ENCODE data around the gene SNX24.
A peak's percentile ranks its signal among the peaks of the same experiment; 100 is the strongest.
"Not testable (repeated sequence)": the region's sequence is repeated elsewhere in the genome, so short reads cannot be mapped to it uniquely, and the experiment has no call there.

Gene SNX24

GRCh38 chr5:122871661-122872060, 26.2 kb downstream of the SNX24 start:
- DNase-seq (ENCODE audit: low spot score), result no peak

- DNase-seq (ENCODE audit: low spot score), result no peak
These were observed 28.9 kb downstream of the SNX24 start for GRCh38 chr5:122874179-122874875.

GRCh38 chr5:122877518-122877917, 32.1 kb downstream of the SNX24 start:
- peak; percentile 46 for DNase-seq (ENCODE audit: low spot score)

GRCh38 chr5:122879076-122879475, 33.7 kb downstream of the SNX24 start:
- DNase-seq (ENCODE audit: low spot score), result no peak

GRCh38 chr5:122880170-122880689, 34.8 kb downstream of the SNX24 start:
- no peak for DNase-seq (ENCODE audit: low spot score)

GRCh38 chr5:122880749-122881148, 35.3 kb downstream of the SNX24 start:
- DNase-seq (ENCODE audit: low spot score), result no peak

GRCh38 chr5:122882831-122883230, 37.4 kb downstream of the SNX24 start:
- DNase-seq (ENCODE audit: low spot score), result no peak

- DNase-seq (ENCODE audit: low spot score), result no peak
These were observed 39.7 kb downstream of the SNX24 start for GRCh38 chr5:122885045-122885517.

GRCh38 chr5:122885891-122886290, 40.5 kb downstream of the SNX24 start:
- no peak for DNase-seq (ENCODE audit: low spot score)

- no peak for DNase-seq (ENCODE audit: low spot score)
These were observed 49.7 kb downstream of the SNX24 start for GRCh38 chr5:122895141-122895540.

GRCh38 chr5:122896598-122897282, 51.3 kb downstream of the SNX24 start:
- peak; percentile 59 for DNase-seq (ENCODE audit: low spot score)

GRCh38 chr5:122897283-122897602, 51.8 kb downstream of the SNX24 start:
- no peak for DNase-seq (ENCODE audit: low spot score)

GRCh38 chr5:122901346-122901745, 55.9 kb downstream of the SNX24 start:
- no peak for DNase-seq (ENCODE audit: low spot score)

- DNase-seq (ENCODE audit: low spot score), result no peak
These were observed 56.9 kb downstream of the SNX24 start for GRCh38 chr5:122902263-122902662.

GRCh38 chr5:122906768-122907167, 61.4 kb downstream of the SNX24 start:
- DNase-seq (ENCODE audit: low spot score), result no peak

GRCh38 chr5:122907276-122907675, 61.9 kb downstream of the SNX24 start:
- DNase-seq (ENCODE audit: low spot score), result no peak

GRCh38 chr5:122908108-122908507, 62.7 kb downstream of the SNX24 start:
- no peak for DNase-seq (ENCODE audit: low spot score)

GRCh38 chr5:122908662-122909061, 63.2 kb downstream of the SNX24 start:
- no peak for DNase-seq (ENCODE audit: low spot score)

- no peak for DNase-seq (ENCODE audit: low spot score)
These were observed 64.2 kb downstream of the SNX24 start for GRCh38 chr5:122909470-122910100.

GRCh38 chr5:122913436-122913835, 68.0 kb downstream of the SNX24 start:
- DNase-seq (ENCODE audit: low spot score), result not testable (repeated sequence)

GRCh38 chr5:122915717-122916461, 70.5 kb downstream of the SNX24 start:
- DNase-seq (ENCODE audit: low spot score), result peak; percentile 18

GRCh38 chr5:122916490-122916889, 71.1 kb downstream of the SNX24 start:
- DNase-seq (ENCODE audit: low spot score), result no peak

Measured in Ammon's horn (tissue), 1 donor.